ENCODE data around the gene TAS2R60. TPM values are rescaled to one million over a fixed set of nuclear protein-coding genes. Genes with fewer than 3 reads are reported as not detected.

Gene TAS2R60
- total RNA-seq, 1 donor from 2014 or later = not detected

DNA sequence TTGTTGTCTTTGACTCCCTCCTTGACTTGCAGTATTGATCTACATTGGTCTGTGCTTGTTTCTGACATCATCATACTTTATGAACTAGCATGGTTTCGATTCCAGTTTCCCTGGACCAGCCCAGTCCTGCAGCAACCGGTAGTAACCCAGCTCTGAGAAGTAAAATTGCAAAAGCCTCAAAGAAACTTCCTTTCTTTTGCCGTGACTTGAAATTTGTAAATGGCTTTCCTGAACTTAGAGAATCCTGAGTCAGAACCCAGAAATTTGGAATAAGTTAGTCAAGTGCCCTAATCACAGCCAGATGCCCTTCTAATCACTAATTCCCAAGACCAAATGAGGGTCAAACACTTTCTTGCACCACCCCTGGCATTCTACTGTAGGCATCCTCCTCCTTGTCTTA is 15.0 kb downstream of the TAS2R60 start:
- Histone ChIP-seq H3K27me3 (ENCODE audit: control insufficient read depth, insufficient read depth, low read length) (no peaks in the 10 kb centered on the region), H3K36me3 (ENCODE audit: control insufficient read depth, insufficient read depth, low read length) (no peaks in the 10 kb centered on the region), H3K4me3 (ENCODE audit: low read depth, low read length) (no peak overlapping the region)
- no peak for DNase-seq (ENCODE audit: low read depth)
- TF ChIP-seq, protein P1, sequence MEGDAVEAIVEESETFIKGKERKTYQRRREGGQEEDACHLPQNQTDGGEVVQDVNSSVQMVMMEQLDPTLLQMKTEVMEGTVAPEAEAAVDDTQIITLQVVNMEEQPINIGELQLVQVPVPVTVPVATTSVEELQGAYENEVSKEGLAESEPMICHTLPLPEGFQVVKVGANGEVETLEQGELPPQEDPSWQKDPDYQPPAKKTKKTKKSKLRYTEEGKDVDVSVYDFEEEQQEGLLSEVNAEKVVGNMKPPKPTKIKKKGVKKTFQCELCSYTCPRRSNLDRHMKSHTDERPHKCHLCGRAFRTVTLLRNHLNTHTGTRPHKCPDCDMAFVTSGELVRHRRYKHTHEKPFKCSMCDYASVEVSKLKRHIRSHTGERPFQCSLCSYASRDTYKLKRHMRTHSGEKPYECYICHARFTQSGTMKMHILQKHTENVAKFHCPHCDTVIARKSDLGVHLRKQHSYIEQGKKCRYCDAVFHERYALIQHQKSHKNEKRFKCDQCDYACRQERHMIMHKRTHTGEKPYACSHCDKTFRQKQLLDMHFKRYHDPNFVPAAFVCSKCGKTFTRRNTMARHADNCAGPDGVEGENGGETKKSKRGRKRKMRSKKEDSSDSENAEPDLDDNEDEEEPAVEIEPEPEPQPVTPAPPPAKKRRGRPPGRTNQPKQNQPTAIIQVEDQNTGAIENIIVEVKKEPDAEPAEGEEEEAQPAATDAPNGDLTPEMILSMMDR (IDR thresholded peaks at IDR 0.05; ENCODE audit: insufficient read depth, low read length, poor library complexity, severe bottlenecking) = no peak

DNA sequence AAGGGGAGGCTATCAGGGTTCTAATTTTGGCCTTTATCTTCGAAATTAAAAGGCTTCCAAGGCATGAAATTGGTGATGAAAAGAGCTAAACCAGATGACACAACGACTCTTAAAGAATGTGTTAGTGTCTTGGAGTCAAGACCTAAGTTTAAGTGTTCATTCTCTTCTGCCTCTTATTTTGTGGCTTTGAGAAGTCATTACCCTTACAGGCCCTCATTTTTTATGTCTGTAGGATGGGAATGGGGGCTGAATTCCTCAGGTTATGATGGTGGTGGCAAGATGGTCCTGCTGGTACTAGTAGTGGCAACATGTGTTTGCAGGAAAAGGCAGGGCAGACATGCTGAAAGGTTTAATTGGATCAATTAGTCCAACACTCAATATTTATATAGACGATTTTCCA is 15.4 kb downstream of the TAS2R60 start:
- Histone ChIP-seq H3K36me3 (ENCODE audit: control insufficient read depth, insufficient read depth, low read length) (no peaks in the 10 kb centered on the region), H3K4me3 (ENCODE audit: low read depth, low read length) (no peak overlapping the region), H3K27me3 (ENCODE audit: control insufficient read depth, insufficient read depth, low read length) (no peaks in the 10 kb centered on the region)
- TF ChIP-seq, protein P1 (IDR thresholded peaks at IDR 0.05; ENCODE audit: insufficient read depth, low read length, poor library complexity, severe bottlenecking) = no peak
- no peak for DNase-seq (ENCODE audit: low read depth)

DNA sequence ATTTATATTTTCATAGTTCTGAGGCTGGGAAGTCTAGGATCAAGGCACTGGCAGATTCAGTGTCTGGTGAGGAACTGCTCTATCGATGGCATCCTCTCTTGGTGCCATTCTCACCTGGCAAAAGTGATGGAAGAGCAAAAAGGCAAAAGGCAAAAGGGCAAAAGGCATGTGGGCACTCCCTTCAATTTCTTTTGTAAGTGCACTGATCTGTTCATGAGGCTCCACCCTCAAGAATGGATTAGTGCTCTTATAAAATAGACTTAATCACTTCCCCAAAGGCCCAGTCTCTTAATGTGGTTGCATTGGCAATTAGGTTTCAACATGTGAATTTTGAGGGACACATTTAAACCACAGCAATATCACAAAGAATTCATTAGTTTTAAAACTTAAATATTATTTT is 16.1 kb downstream of the TAS2R60 start:
- Histone ChIP-seq H3K27me3 (ENCODE audit: control insufficient read depth, insufficient read depth, low read length) (no peaks in the 10 kb centered on the region), H3K4me3 (ENCODE audit: low read depth, low read length) (no peak overlapping the region), H3K36me3 (ENCODE audit: control insufficient read depth, insufficient read depth, low read length) (no peaks in the 10 kb centered on the region)
- TF ChIP-seq, protein P1 (IDR thresholded peaks at IDR 0.05; ENCODE audit: insufficient read depth, low read length, poor library complexity, severe bottlenecking) = no peak
- no peak for DNase-seq (ENCODE audit: low read depth)

DNA sequence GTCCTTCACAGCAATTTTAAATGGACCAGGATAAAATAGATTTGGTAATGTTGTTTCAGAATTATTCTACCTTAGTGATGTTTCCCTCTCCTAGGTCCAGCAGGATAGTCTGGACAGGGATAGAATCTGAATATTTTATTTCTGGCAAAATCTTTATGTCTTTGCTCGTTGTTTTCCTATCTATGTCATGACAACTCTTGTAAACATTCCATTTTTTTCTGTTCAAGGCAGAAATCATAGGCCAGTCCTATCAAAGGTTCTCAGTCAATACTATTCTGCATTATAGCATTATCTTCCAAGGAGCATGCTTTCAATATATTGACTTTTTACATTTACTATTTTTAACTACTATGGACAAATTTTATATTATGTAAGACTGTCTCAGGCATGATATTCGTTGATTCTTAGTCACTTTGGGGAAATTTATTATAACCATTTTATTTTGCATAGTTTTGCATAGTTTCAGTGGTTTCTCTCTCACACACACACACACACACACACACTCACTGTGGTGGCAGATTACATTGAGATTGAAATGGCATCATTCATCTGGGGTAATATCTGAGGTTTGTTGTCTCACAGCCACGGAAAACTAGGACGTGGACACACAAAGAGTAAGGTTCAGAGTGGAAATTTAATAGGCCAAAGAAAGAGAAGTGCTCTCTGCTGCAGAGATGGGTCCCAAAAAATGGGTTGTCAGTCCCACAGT is 17.2 kb downstream of the TAS2R60 start:
- no peak overlapping the region for H3K4me3 ChIP-seq (ENCODE audit: low read depth, low read length)
- no peak for DNase-seq (ENCODE audit: low read depth)
- TF ChIP-seq, protein P1 (IDR thresholded peaks at IDR 0.05; ENCODE audit: insufficient read depth, low read length, poor library complexity, severe bottlenecking) = no peak
- no peaks in the 10 kb centered on the region for H3K27me3 ChIP-seq (ENCODE audit: control insufficient read depth, insufficient read depth, low read length)
- no peaks in the 10 kb centered on the region for H3K36me3 ChIP-seq (ENCODE audit: control insufficient read depth, insufficient read depth, low read length)

DNA sequence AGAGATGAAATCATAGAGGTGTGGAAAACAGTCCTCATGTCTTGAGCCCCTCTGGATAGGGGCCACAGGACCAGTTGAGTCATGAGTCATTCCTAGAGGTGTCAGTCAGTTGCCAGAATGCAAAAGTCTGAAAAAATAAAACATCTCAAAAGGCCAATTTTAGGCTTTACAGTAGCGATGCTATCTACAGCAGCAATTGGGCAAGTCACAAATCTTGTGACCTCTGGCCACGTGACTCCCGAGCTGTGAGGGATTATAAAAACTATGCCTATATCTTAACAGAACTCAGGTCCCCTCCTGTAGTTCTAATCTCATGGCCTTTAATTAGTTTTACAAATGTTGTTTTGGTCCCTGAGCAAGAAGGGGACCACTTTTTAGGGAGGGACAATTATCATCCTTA is 18.8 kb downstream of the TAS2R60 start:
- Histone ChIP-seq H3K27me3 (ENCODE audit: control insufficient read depth, insufficient read depth, low read length) (no peaks in the 10 kb centered on the region), H3K4me3 (ENCODE audit: low read depth, low read length) (no peak overlapping the region), H3K36me3 (ENCODE audit: control insufficient read depth, insufficient read depth, low read length) (no peaks in the 10 kb centered on the region)
- DNase-seq (ENCODE audit: low read depth) = no peak
- TF ChIP-seq, protein P1 (IDR thresholded peaks at IDR 0.05; ENCODE audit: insufficient read depth, low read length, poor library complexity, severe bottlenecking) = no peak

DNA sequence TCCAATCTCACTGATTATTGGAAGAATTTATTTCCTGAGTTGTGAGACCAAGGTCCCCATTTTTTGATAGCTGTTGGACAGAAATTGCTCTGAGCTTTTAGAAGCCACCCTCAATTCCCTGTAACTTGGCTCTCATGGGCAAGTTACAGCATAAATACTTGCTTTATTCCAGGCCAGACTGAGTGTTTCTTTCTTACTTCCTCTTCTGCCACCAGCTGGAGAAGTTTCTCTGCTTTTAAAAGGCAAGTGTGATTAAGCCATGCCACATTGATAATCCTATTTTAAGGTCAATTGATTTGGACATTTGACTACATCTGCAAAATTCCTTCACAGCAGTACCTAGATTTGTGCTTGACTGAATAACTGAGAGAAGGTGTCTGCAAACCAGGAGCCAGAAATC is 20.3 kb downstream of the TAS2R60 start:
- Histone ChIP-seq H3K36me3 (ENCODE audit: control insufficient read depth, insufficient read depth, low read length) (no peaks in the 10 kb centered on the region), H3K4me3 (ENCODE audit: low read depth, low read length) (no peak overlapping the region), H3K27me3 (ENCODE audit: control insufficient read depth, insufficient read depth, low read length) (no peaks in the 10 kb centered on the region)
- TF ChIP-seq, protein P1 (IDR thresholded peaks at IDR 0.05; ENCODE audit: insufficient read depth, low read length, poor library complexity, severe bottlenecking) = no peak
- DNase-seq (ENCODE audit: low read depth) = no peak
